KOPT-K1 (cell line): ENCODE measurements around the gene CDH15.

Source experiments
- H3K27ac ChIP-seq: fragments of 200-600 bp; sonication (generic); 2 replicates; pipeline ENCODE4 v1.5.1; 2016; ENCODE audit warnings: antibody characterized with exemption, mild to moderate bottlenecking, low read depth, low read length; ENCODE audit not compliant: poor library complexity, severe bottlenecking
- H3K36me3 ChIP-seq: fragments of 200-600 bp; sonication (generic); 2 replicates; pipeline ENCODE4 v1.5.1; 2017; ENCODE audit warnings: antibody characterized with exemption, mild to moderate bottlenecking, low read length, moderate library complexity; ENCODE audit not compliant: insufficient read depth
- H3K9me3 ChIP-seq: fragments of 200-600 bp; sonication (generic); 2 replicates; pipeline ENCODE4 v1.5.1; 2017; ENCODE audit warnings: antibody characterized with exemption, low read length, mild to moderate bottlenecking; ENCODE audit not compliant: insufficient read depth, poor library complexity, severe bottlenecking

CDH15 gene

GRCh38 chr16:89200850-89201411 lies 29.4 kb downstream of the CDH15 start:
- Histone ChIP-seq H3K27ac (no peak overlapping the region), H3K9me3 (no peaks in the 10 kb centered on the region), H3K36me3 (no peaks in the 10 kb centered on the region)

GRCh38 chr16:89201439-89202377 lies 30.2 kb downstream of the CDH15 start:
- no peaks in the 10 kb centered on the region for H3K36me3 ChIP-seq
- no peak overlapping the region for H3K27ac ChIP-seq

GRCh38 chr16:89202422-89203215 lies 31.1 kb downstream of the CDH15 start:
- H3K9me3 ChIP-seq = no peaks in the 10 kb centered on the region
- no peaks in the 10 kb centered on the region for H3K36me3 ChIP-seq
- no peak overlapping the region for H3K27ac ChIP-seq

More at GRCh38 chr16:89201439-89202377, 30.2 kb downstream of the CDH15 start:
- no peaks in the 10 kb centered on the region for H3K9me3 ChIP-seq

GRCh38 chr16:89207993-89208392 lies 36.4 kb downstream of the CDH15 start:
- Histone ChIP-seq H3K36me3 (no peaks in the 10 kb centered on the region), H3K9me3 (no peaks in the 10 kb centered on the region), H3K27ac (no peak overlapping the region)

- H3K27ac ChIP-seq = no peak overlapping the region
- H3K9me3 ChIP-seq = no peaks in the 10 kb centered on the region
- no peaks in the 10 kb centered on the region for H3K36me3 ChIP-seq
These were observed 38.0 kb downstream of the CDH15 start for GRCh38 chr16:89209522-89210044.

- Histone ChIP-seq H3K36me3 (no peaks in the 10 kb centered on the region), H3K27ac (no peak overlapping the region), H3K9me3 (no peaks in the 10 kb centered on the region)
These were observed 38.8 kb downstream of the CDH15 start for GRCh38 chr16:89210165-89210903.

GRCh38 chr16:89210904-89211515 lies 39.5 kb downstream of the CDH15 start:
- Histone ChIP-seq H3K9me3 (no peaks in the 10 kb centered on the region), H3K36me3 (no peaks in the 10 kb centered on the region), H3K27ac (no peak overlapping the region)

- H3K36me3 ChIP-seq = peaks cover 13% of the 10 kb centered on the region; the same call in 1 of the 2 replicates
- H3K27ac ChIP-seq = peak overlapping the region; percentile 85
- no peaks in the 10 kb centered on the region for H3K9me3 ChIP-seq
These were observed 45.0 kb downstream of the CDH15 start for GRCh38 chr16:89216315-89217137.

- peak overlapping the region; percentile 85 for H3K27ac ChIP-seq
- no peaks in the 10 kb centered on the region for H3K9me3 ChIP-seq
- H3K36me3 ChIP-seq = peaks cover 19% of the 10 kb centered on the region; the same call in 1 of the 2 replicates
These were observed 45.5 kb downstream of the CDH15 start for GRCh38 chr16:89217138-89217387.

- Histone ChIP-seq H3K27ac (peak within 1 kb of the TSS; percentile 85), H3K36me3 (peaks cover 24% of the 10 kb centered on the region; the same call in 1 of the 2 replicates), H3K9me3 (no peaks in the 10 kb centered on the region)
These were observed 46.0 kb downstream of the CDH15 start, which contains the start of gene ZNF778 for GRCh38 chr16:89217388-89218191. TSS of gene ZNF778 (plus strand) at chr16:89217703. CDS start at chr16:89221128, 3,425 bp downstream.

- Histone ChIP-seq H3K9me3 (no peaks in the 10 kb centered on the region), H3K27ac (no peak overlapping the region), H3K36me3 (peaks cover 40% of the 10 kb centered on the region)
These were observed 47.8 kb downstream of the CDH15 start for GRCh38 chr16:89219365-89219764.

GRCh38 chr16:89221604-89222003 lies 50.1 kb downstream of the CDH15 start:
- Histone ChIP-seq H3K9me3 (peaks cover 2% of the 10 kb centered on the region), H3K27ac (no peak overlapping the region), H3K36me3 (peaks cover 63% of the 10 kb centered on the region)

GRCh38 chr16:89222931-89223330 lies 51.4 kb downstream of the CDH15 start:
- Histone ChIP-seq H3K36me3 (peaks cover 76% of the 10 kb centered on the region), H3K9me3 (peaks cover 14% of the 10 kb centered on the region), H3K27ac (no peak overlapping the region)
